Naive B cell (primary cell): Measurements from ENCODE around the gene LDB2. TPM values are rescaled to one million over a fixed set of nuclear protein-coding genes. Genes with fewer than 3 reads are reported as not detected.

ENCODE experiments used
- ATAC-seq, 2 donors: fragments of 150-1000 bp; cut with Tn5 transposase; 2 replicates each; pipeline ENCODE4 v1.10.0; 2021; ENCODE audit warnings: low read depth in 2 of 2, mild to moderate bottlenecking in 2 of 2, moderate library complexity in 2 of 2
- DNase-seq: peaks from one replicate; pipeline ENCODE4 v3.0.0; 2022
- H3K27ac Mint-ChIP-seq, 6 donors: one replicate each; pipeline ENCODE4 v1.8.0; 2020 to 2022; ENCODE audit warnings: mild to moderate bottlenecking in 6 of 6, mixed read lengths in 6 of 6, moderate library complexity in 5 of 6, inconsistent platforms in 2 of 6
- H3K27me3 Mint-ChIP-seq, 3 donors: one replicate each; pipeline ENCODE4 v1.8.0; 2021 to 2022; ENCODE audit warnings: mixed read lengths in 3 of 3, mild to moderate bottlenecking in 1 of 3
- H3K36me3 Mint-ChIP-seq, 2 donors: one replicate each; pipeline ENCODE4 v1.8.0; 2020 to 2022; ENCODE audit warnings: mixed read lengths in 2 of 2, inconsistent platforms in 1 of 2, mild to moderate bottlenecking in 1 of 2
- H3K4me1 Mint-ChIP-seq, 3 donors: one replicate each; pipeline ENCODE4 v1.8.0; 2020 to 2022; ENCODE audit warnings: mixed read lengths in 3 of 3, inconsistent platforms in 1 of 3, mild to moderate bottlenecking in 1 of 3, moderate library complexity in 1 of 3
- H3K4me3 Mint-ChIP-seq, 8 donors: one replicate each; pipeline ENCODE4 v1.8.0; 2020 to 2022; ENCODE audit warnings: mild to moderate bottlenecking in 8 of 8, mixed read lengths in 8 of 8, moderate library complexity in 8 of 8, inconsistent platforms in 2 of 8
- H3K9me3 Mint-ChIP-seq, 7 donors: one replicate each; pipeline ENCODE4 v1.8.0; 2020 to 2022; ENCODE audit warnings: mixed read lengths in 7 of 7, mild to moderate bottlenecking in 5 of 7, inconsistent platforms in 2 of 7, moderate library complexity in 1 of 7
- polyA plus RNA-seq, 6 donors: library from polyadenylated mRNA; unstranded; fragments of 300-500 nt; fragmentation: Illumina TruSeq; gene quantifications; one replicate each; pipeline ENCODE4 v1.2.3, GENCODE V29; 2021; ENCODE audit warnings: low read depth in 6 of 6

Gene LDB2
- polyA plus RNA-seq, 6 donors from 2014 or later: not detected

DNA sequence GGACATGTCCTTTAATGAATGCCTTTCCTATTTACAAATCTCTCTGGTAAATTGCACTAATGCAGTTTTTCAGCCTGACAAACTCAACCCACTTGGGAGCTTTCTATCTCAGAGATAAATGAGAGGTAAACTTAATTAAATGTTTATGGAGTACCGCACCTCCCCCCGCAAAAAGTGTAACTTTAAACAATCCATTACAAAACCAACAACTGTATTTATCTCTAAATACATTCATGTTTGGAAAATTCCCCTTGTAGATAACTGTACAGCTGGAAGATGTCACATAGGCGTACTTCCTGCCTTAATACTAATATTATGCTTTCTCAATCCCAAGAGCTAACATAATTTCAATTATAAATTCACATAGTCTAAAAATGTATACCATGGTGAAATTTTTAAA, 215.5 kb downstream of the LDB2 start:
- Mint-ChIP-seq H3K27me3 (no peaks in the 10 kb centered on the region), H3K9me3 (peaks cover 0 to 4% (median 0%) of the 10 kb centered on the region in 7 donors), H3K27ac (no peak overlapping the region), H3K4me3 (no peak overlapping the region), H3K4me1 (no peaks in the 10 kb centered on the region), H3K36me3 (no peaks in the 10 kb centered on the region)
- DNase-seq (no peak), ATAC-seq (no peak)

DNA sequence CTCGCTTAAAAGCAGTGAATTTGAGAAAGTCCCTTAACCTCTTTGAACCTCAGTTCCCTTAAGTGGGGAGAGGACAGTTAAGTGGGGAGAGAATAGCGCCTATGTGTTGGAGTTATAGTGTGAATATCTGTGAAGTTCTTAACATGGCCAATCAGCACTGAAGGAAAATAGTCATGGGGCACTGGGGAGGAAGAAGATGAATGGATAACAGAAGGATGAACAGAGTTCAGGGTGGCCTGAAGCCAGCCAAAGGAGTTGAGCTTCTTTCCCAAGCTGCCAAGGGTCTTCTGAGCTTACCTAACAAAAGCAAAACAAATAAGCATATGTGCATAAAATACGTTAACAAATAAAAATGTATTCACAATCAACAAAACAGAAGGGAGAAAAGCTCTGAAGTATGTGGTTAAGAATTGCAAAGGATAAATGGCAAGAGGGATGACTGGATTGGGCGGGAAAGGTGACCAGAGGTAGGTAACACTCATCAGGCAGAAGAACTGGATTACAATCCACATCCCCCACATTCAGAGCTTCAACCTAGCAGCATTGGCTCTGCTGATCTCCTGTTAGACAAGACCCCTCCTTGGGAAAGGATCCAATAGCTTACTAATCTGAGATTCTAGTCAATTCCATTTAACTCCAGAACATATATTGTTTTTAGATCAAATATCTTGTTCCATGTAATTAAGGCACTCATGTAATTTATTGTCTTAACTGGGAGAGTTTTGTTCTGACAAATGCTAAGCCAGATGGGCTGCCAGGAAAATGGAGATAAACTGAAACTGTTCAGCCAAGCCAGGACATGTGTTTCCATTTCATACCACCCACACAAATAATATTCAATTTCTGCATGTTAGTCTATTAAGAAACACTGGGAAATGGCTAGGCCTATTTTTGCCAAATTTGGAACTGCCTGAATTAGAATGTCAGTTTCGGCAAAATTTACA, 221.2 kb downstream of the LDB2 start:
- Mint-ChIP-seq H3K4me1 (no peaks in the 10 kb centered on the region), H3K4me3 (no peak overlapping the region), H3K36me3 (no peaks in the 10 kb centered on the region), H3K9me3 (peaks cover 0 to 5% (median 0%) of the 10 kb centered on the region in 7 donors), H3K27me3 (no peaks in the 10 kb centered on the region), H3K27ac (no peak overlapping the region)
- ATAC-seq (no peak), DNase-seq (no peak)

DNA sequence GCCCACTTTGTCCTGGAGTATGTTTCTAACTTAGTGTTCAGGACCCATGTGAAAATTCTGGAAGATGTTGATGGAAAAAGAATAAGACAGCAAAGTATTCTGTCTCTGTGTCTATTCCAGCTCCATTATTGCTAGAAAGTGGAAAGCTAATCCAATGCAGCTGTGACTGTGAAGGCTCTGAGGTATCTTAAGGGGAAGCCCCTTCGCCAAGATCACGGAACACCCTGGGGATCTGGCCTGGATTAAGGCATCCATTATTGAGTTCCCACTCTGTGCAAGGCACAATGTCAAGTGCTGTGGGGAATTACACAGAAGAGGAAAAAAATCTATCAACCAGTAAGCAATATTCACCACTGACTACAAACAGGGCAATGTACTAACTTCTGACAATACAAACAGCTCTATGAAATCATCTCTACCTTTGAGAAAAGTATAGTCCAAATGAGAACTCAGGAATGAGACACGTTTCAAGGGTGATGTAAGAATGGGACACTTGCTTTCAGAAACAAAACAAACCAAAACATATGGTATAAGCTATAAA, 222.1 kb downstream of the LDB2 start:
- no peak overlapping the region for H3K4me3 Mint-ChIP-seq
- ATAC-seq: no peak
- peaks cover 0 to 5% (median 0%) of the 10 kb centered on the region in 7 donors for H3K9me3 Mint-ChIP-seq
- H3K36me3 Mint-ChIP-seq: no peaks in the 10 kb centered on the region
- H3K27me3 Mint-ChIP-seq: no peaks in the 10 kb centered on the region
- no peaks in the 10 kb centered on the region for H3K4me1 Mint-ChIP-seq
- H3K27ac Mint-ChIP-seq: no peak overlapping the region
- no peak for DNase-seq

DNA sequence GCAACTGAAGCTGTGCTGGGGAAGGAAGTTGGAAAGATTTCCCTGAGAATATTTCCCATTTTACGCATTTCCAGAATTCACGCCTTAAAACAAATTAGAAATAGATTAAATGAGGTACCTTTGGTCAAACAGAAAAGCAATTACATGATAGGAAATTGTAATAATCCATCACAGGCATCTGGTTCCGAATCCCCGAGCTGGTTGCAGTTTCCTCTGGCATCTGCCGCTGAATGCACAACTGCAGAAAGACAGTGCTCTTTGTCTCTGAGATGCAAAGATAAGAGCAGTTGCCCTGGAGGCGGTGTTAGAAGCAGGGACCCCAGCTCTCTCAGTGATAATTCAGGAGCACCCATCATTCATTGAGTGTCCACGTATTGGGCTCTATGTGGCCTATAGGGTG, 224.4 kb downstream of the LDB2 start:
- DNase-seq: no peak
- ATAC-seq: no peak
- Mint-ChIP-seq H3K4me1 (no peaks in the 10 kb centered on the region), H3K9me3 (peaks cover 0 to 5% (median 0%) of the 10 kb centered on the region in 7 donors), H3K4me3 (no peak overlapping the region), H3K27me3 (no peaks in the 10 kb centered on the region), H3K27ac (no peak overlapping the region), H3K36me3 (no peaks in the 10 kb centered on the region)

- Mint-ChIP-seq H3K27ac (no peak overlapping the region), H3K4me3 (no peak overlapping the region), H3K36me3 (no peaks in the 10 kb centered on the region), H3K27me3 (no peaks in the 10 kb centered on the region), H3K9me3 (peaks cover 0 to 5% (median 2%) of the 10 kb centered on the region in 7 donors), H3K4me1 (no peaks in the 10 kb centered on the region)
- no peak for ATAC-seq
- DNase-seq: no peak
These were observed 226.0 kb downstream of the LDB2 start for GRCh38 chr4:16672421-16672820.

DNA sequence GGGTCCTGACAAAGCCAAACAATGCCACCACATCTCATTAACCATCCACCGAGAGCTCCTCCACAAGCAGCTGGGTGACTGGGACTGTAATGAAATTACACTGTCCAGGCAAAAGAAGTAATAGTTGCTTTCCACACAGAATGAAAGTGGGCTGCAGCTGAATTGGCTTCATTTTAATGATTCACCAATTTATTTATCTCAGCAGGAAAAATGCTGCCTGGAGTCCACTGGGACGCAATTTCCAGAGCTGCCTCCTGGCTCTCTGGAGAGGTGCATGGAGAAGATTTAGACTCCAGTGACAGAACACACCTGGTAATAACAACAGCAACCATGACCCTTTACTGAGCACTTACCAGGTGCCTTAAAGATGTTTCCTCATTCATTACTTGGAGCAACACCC, 226.7 kb downstream of the LDB2 start:
- DNase-seq (no peak), ATAC-seq (no peak)
- H3K9me3 Mint-ChIP-seq: peaks cover 0 to 5% (median 2%) of the 10 kb centered on the region in 7 donors
- H3K27me3 Mint-ChIP-seq: no peaks in the 10 kb centered on the region
- no peak overlapping the region for H3K27ac Mint-ChIP-seq
- H3K36me3 Mint-ChIP-seq: no peaks in the 10 kb centered on the region
- H3K4me1 Mint-ChIP-seq: no peaks in the 10 kb centered on the region
- H3K4me3 Mint-ChIP-seq: peak overlapping the region in 1 of 8 donors; percentile 44

- ATAC-seq (no peak), DNase-seq (no peak)
- H3K27ac Mint-ChIP-seq: no peak overlapping the region
- H3K4me1 Mint-ChIP-seq: no peaks in the 10 kb centered on the region
- no peak overlapping the region for H3K4me3 Mint-ChIP-seq
- H3K36me3 Mint-ChIP-seq: no peaks in the 10 kb centered on the region
- H3K27me3 Mint-ChIP-seq: no peaks in the 10 kb centered on the region
- peaks cover 0 to 4% (median 0%) of the 10 kb centered on the region in 7 donors for H3K9me3 Mint-ChIP-seq
These were observed 227.7 kb downstream of the LDB2 start for GRCh38 chr4:16670727-16671126.

DNA sequence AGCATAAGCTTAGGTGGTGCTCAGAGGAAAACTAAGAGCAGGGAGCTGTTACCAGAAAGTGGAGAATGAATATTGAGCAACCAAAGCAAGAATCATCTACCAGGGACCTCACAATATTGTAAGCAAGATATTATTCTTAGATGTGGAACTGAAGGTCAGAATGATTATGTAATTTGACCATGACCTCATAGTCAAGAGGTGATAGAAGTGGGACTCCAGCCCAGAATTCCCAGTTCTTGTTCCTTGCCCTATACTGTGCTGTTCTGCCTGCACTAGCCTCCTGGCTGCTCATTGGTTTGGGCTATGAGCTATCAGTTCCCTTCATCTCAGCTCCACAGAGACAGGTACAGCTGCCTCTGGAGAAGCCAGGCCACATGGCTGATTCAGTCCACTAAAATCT, 229.4 kb downstream of the LDB2 start:
- H3K27me3 Mint-ChIP-seq: no peaks in the 10 kb centered on the region
- DNase-seq (no peak), ATAC-seq (no peak)
- peaks cover 0 to 14% (median 2%) of the 10 kb centered on the region in 7 donors for H3K9me3 Mint-ChIP-seq
- no peaks in the 10 kb centered on the region for H3K4me1 Mint-ChIP-seq
- H3K4me3 Mint-ChIP-seq: no peak overlapping the region
- no peak overlapping the region for H3K27ac Mint-ChIP-seq
- no peaks in the 10 kb centered on the region for H3K36me3 Mint-ChIP-seq

- Mint-ChIP-seq H3K9me3 (peaks cover 0 to 15% (median 4%) of the 10 kb centered on the region in 7 donors), H3K27ac (no peak overlapping the region), H3K4me1 (no peaks in the 10 kb centered on the region), H3K4me3 (no peak overlapping the region), H3K27me3 (no peaks in the 10 kb centered on the region), H3K36me3 (no peaks in the 10 kb centered on the region)
- DNase-seq: no peak
- ATAC-seq: no peak
These were observed 230.0 kb downstream of the LDB2 start for GRCh38 chr4:16668488-16668887.

DNA sequence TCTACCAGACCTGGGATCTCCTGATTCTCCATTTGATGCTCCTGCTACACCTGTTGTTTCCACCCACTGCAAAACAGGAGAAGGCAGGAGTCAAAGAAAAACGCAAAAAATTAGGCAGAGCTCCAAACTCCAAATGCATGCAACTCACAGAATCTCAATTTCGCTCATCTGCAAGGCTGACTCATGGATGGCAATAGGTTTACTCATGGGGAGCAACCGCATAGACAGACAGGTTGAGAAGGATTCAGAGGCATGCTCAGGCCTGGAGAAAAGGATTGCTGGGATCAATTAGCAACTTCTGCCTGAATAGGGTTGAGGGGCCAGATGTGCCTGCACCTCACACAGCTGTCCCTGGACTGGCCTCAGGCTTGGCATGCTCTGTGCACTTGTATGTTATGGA, 231.0 kb downstream of the LDB2 start:
- Mint-ChIP-seq H3K4me3 (no peak overlapping the region), H3K27me3 (no peaks in the 10 kb centered on the region), H3K9me3 (peaks cover 0 to 16% (median 4%) of the 10 kb centered on the region in 7 donors), H3K36me3 (no peaks in the 10 kb centered on the region), H3K27ac (no peak overlapping the region), H3K4me1 (no peaks in the 10 kb centered on the region)
- ATAC-seq (no peak), DNase-seq (no peak)

DNA sequence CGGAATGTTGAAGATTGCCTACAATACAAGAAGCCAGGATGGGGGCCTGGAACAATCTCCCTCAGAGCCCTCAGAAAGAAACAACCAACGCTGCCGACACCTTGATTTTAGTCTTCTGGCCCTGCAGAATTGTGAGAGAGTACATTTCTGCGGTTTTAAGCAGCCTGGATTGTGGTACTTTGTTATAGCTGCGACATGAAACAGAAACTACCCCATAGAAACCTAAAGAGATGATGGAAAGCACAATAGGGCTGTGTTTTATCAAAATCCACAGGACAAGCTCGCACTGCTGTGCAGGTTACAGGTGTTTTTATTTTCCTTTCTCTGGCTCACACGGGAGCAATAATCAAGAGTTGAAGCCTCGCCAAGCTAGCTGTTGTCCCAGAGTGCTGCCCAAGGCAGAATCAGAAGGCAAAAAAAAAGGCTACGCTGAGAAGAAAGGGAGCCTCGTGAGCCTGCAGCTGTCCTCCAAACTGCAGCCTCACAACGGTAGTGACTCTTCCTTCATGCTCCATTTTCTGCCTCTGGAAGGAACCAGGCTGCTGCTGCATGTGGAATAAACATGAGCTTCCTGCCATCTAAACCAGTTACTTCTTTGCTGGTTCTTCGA, 232.4 kb downstream of the LDB2 start:
- H3K27me3 Mint-ChIP-seq: no peaks in the 10 kb centered on the region
- no peaks in the 10 kb centered on the region for H3K4me1 Mint-ChIP-seq
- no peak overlapping the region for H3K27ac Mint-ChIP-seq
- peaks cover 0 to 21% (median 5%) of the 10 kb centered on the region in 7 donors for H3K9me3 Mint-ChIP-seq
- ATAC-seq (no peak), DNase-seq (no peak)
- no peaks in the 10 kb centered on the region for H3K36me3 Mint-ChIP-seq
- H3K4me3 Mint-ChIP-seq: no peak overlapping the region

DNA sequence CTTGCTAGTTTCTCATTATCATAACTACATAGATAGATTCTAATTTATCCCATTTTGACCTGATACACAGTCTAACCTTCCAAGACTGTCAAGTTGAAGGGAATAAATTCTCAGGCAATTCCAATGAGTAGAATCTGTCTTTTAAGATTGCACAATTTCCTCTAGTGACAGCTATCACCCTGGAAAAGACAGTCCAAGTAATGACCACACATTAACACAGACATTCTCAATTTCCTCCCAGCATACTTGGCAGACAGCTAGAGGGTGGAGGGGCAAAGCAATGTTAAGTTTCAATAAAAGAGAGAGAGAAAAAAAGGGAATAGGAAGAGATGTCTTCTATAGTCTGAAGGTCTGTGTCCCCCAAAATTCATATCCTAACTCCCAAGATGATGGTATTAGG, 234.7 kb downstream of the LDB2 start:
- ATAC-seq: no peak
- no peaks in the 10 kb centered on the region for H3K4me1 Mint-ChIP-seq
- H3K9me3 Mint-ChIP-seq: peaks cover 0 to 21% (median 6%) of the 10 kb centered on the region in 7 donors

DNA sequence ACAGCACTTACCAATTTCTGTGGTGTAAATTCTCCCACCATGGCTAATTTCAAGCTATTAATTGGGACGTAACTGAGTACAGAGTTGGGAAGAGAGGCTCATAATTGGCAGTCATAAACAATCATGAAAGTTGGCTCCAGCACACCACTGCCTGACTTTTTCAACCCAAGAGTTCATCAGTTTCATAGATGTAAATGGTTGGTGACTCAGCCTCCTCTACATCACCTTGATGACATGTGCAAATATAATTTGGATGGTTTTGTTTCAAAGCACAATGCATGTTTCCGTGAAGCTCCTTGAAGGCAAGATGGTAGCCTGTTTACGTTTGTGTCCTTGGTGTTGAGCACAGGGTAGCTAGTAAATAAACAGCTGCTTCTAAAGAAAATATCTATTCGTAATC, 235.1 kb downstream of the LDB2 start:
- Mint-ChIP-seq H3K4me1 (no peaks in the 10 kb centered on the region), H3K4me3 (no peak overlapping the region), H3K9me3 (peaks cover 0 to 21% (median 4%) of the 10 kb centered on the region in 7 donors), H3K27ac (no peak overlapping the region), H3K36me3 (no peaks in the 10 kb centered on the region), H3K27me3 (no peaks in the 10 kb centered on the region)
- ATAC-seq (no peak), DNase-seq (no peak)

More for the DNA sequence above, 234.7 kb downstream of the LDB2 start:
- Mint-ChIP-seq H3K27ac (no peak overlapping the region), H3K36me3 (no peaks in the 10 kb centered on the region), H3K4me3 (no peak overlapping the region), H3K27me3 (no peaks in the 10 kb centered on the region)
- no peak for DNase-seq

DNA sequence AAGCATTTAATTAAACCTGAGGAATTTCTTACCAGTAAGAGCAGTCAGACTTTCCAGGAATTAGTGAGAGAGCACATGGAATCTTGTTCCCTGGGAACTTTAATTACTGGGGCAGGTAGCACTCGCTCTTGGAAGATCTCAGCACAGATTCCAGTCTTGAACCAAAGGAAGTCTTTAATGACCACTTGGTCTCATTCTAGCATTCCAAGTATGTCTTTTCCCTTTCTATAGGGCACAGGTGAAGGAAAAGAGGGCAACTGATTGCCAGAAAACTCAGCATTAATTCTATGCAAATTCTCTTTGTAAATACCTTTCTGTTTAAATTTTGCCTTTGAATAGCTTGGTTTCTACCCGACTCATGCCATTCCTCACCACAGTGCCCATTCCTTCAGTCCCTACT, 236.6 kb downstream of the LDB2 start:
- DNase-seq: no peak
- Mint-ChIP-seq H3K4me3 (no peak overlapping the region), H3K9me3 (peaks cover 0 to 19% (median 3%) of the 10 kb centered on the region in 7 donors), H3K27ac (no peak overlapping the region), H3K36me3 (no peaks in the 10 kb centered on the region), H3K4me1 (no peaks in the 10 kb centered on the region), H3K27me3 (no peaks in the 10 kb centered on the region)
- ATAC-seq: no peak
